Tibial nerve (tissue), 4 donors: Measurements from ENCODE around the gene SELENON. TPM values are rescaled to one million over a fixed set of nuclear protein-coding genes. Genes with fewer than 3 reads are reported as not detected.

Experiments
- DNase-seq, 2 donors: peaks; one replicate each; pipeline ENCODE4 v3.0.0-alpha.2; 2019; ENCODE audit warnings: low spot score in 2 of 2
- H3K27ac ChIP-seq, 4 donors: fragments of 200-600 bp; sonication (generic) in 3 of 4; one replicate each; pipeline ENCODE4 v1.5.1; 2017 to 2019; ENCODE audit warnings: mild to moderate bottlenecking in 1 of 4
- H3K27me3 ChIP-seq, 2 donors: fragments of 200-600 bp; sonication (generic) in 1 of 2; one replicate each; pipeline versions ENCODE4 v1.5.1 to v1.6.0; 2017 to 2019
- H3K36me3 ChIP-seq, 3 donors: fragments of 200-600 bp; sonication (generic); one replicate each; pipeline ENCODE4 v1.5.1; 2018 to 2019
- H3K4me1 ChIP-seq, 4 donors: fragments of 200-600 bp; sonication (generic) in 3 of 4; one replicate each; pipeline ENCODE4 v1.5.1; 2017 to 2019
- H3K4me3 ChIP-seq, 4 donors: fragments of 200-600 bp; sonication (generic) in 3 of 4; one replicate each; pipeline ENCODE4 v1.5.1; 2017 to 2019; ENCODE audit warnings: mild to moderate bottlenecking in 1 of 4, moderate library complexity in 1 of 4
- H3K9me3 ChIP-seq, 4 donors: fragments of 200-600 bp; sonication (generic) in 3 of 4; one replicate each; pipeline ENCODE4 v1.5.1; 2017 to 2019
- CTCF ChIP-seq, 5 experiments: fragments of 200-600 bp in 3 of 5; fragments of 450-650 bp in 2 of 5; sonication (generic) in 3 of 5; IDR thresholded peaks; one replicate each; pipeline ENCODE4 v1.5.1; 2016 to 2019; ENCODE audit warnings: antibody characterized with exemption in 5 of 5, mild to moderate bottlenecking in 3 of 5, moderate library complexity in 2 of 5
- EP300 ChIP-seq, 2 donors: sonication (generic); formaldehyde crosslinking; IDR thresholded peaks; one replicate each; pipeline ENCODE4 v1.6.1; 2017; ENCODE audit warnings: antibody characterized with exemption in 2 of 2, mild to moderate bottlenecking in 1 of 2
- POLR2A ChIP-seq, 2 donors: fragments of 450-650 bp; IDR thresholded peaks; one replicate each; pipeline ENCODE4 v1.6.1; 2017; ENCODE audit warnings: antibody characterized with exemption in 2 of 2, mild to moderate bottlenecking in 2 of 2, moderate library complexity in 2 of 2
- WGBS, 2 donors: methylation state at CpG; one replicate each; pipeline ENCODE4 v1.1.5; 2018; 5-methylcytosine and 5-hydroxymethylcytosine counted together
- total RNA-seq, 4 donors: library from RNA; depleted of rRNA; stranded (reverse); fragments of >200 nt; gene quantifications; one replicate each; pipeline ENCODE4 v1.1.0, GENCODE V29; 2016

SELENON gene
- total RNA-seq, 4 donors from 2014 or later = 17.6 to 54.0 (median 36.8) TPM

- H3K36me3 ChIP-seq = peaks cover 0 to 34% (median 8%) of the 10 kb centered on the region in 3 donors
- peak overlapping the region in 2 of 4 donors; percentile 79 to 96 for H3K4me3 ChIP-seq
- no peak for DNase-seq
- H3K4me1 ChIP-seq = peaks cover 0 to 53% (median 25%) of the 10 kb centered on the region in 4 donors
- TF ChIP-seq EP300 (IDR thresholded peaks at IDR 0.05) (no peak), CTCF (IDR thresholded peaks at IDR 0.05) (no peak), POLR2A (IDR thresholded peaks at IDR 0.05) (no peak)
- H3K27ac ChIP-seq = peak overlapping the region in 3 of 4 donors; percentile 96 to 98 (median 97)
- H3K9me3 ChIP-seq = no peaks in the 10 kb centered on the region
- 41 to 47% methylated on average over 5 of the region's 5 CpGs for WGBS, 2 donors
- no peaks in the 10 kb centered on the region for H3K27me3 ChIP-seq
Observed at GRCh38 chr1:25821630-25822091, 21.7 kb downstream of the SELENON start.

- Histone ChIP-seq H3K27ac (no peak overlapping the region), H3K4me1 (peaks cover 0 to 33% (median 14%) of the 10 kb centered on the region in 4 donors), H3K4me3 (no peak overlapping the region), H3K36me3 (peaks cover under 1 to 68% (median 18%) of the 10 kb centered on the region in 3 donors), H3K27me3 (no peaks in the 10 kb centered on the region), H3K9me3 (no peaks in the 10 kb centered on the region)
- no peak for DNase-seq
- 76 to 83% methylated on average over 2 of the region's 2 CpGs for WGBS, 2 donors
- no peak for TF ChIP-seq EP300 (IDR thresholded peaks at IDR 0.05)
- TF ChIP-seq POLR2A (IDR thresholded peaks at IDR 0.05) = no peak
- TF ChIP-seq CTCF (IDR thresholded peaks at IDR 0.05) = no peak
Observed at GRCh38 chr1:25825605-25826004, 25.6 kb downstream of the SELENON start.

- Histone ChIP-seq H3K27ac (no peak overlapping the region), H3K4me1 (peaks cover 0 to 25% (median 5%) of the 10 kb centered on the region in 4 donors), H3K27me3 (no peaks in the 10 kb centered on the region), H3K36me3 (peaks cover 3 to 78% (median 24%) of the 10 kb centered on the region in 3 donors), H3K4me3 (no peak overlapping the region), H3K9me3 (no peaks in the 10 kb centered on the region)
- DNase-seq = no peak
- 83 to 98% methylated on average over 7 to 10 of the region's 10 CpGs for WGBS, 2 donors
- TF ChIP-seq POLR2A (IDR thresholded peaks at IDR 0.05) (no peak), EP300 (IDR thresholded peaks at IDR 0.05) (no peak), CTCF (IDR thresholded peaks at IDR 0.05) (no peak)
Observed at GRCh38 chr1:25826571-25826970, 26.6 kb downstream of the SELENON start.

GRCh38 chr1:25828491-25828890, 28.5 kb downstream of the SELENON start:
- no peaks in the 10 kb centered on the region for H3K27me3 ChIP-seq
- no peak overlapping the region for H3K27ac ChIP-seq
- no peaks in the 10 kb centered on the region for H3K9me3 ChIP-seq
- H3K4me3 ChIP-seq = no peak overlapping the region
- H3K36me3 ChIP-seq = peaks cover 3 to 89% (median 30%) of the 10 kb centered on the region in 3 donors
- TF ChIP-seq EP300 (IDR thresholded peaks at IDR 0.05) (no peak), CTCF (IDR thresholded peaks at IDR 0.05) (no peak), POLR2A (IDR thresholded peaks at IDR 0.05) (no peak)
- H3K4me1 ChIP-seq = peaks cover 0 to 11% (median 0%) of the 10 kb centered on the region in 4 donors
- no peak for DNase-seq
- WGBS, 2 donors = 50 to 53% methylated on average over 3 of the region's 3 CpGs

- no peak for TF ChIP-seq POLR2A (IDR thresholded peaks at IDR 0.05)
- TF ChIP-seq CTCF (IDR thresholded peaks at IDR 0.05) = no peak
- no peak overlapping the region for H3K27ac ChIP-seq
Observed at GRCh38 chr1:25829046-25829445, 29.1 kb downstream of the SELENON start.

More at GRCh38 chr1:25829046-25829445, 29.1 kb downstream of the SELENON start:
- 71 to 94% methylated on average over 1 of the region's 1 CpG for WGBS, 2 donors
- Histone ChIP-seq H3K36me3 (peaks cover 3 to 89% (median 30%) of the 10 kb centered on the region in 3 donors), H3K9me3 (no peaks in the 10 kb centered on the region), H3K4me1 (peaks cover 0 to 6% (median 0%) of the 10 kb centered on the region in 4 donors), H3K27me3 (no peaks in the 10 kb centered on the region), H3K4me3 (no peak overlapping the region)
- no peak for DNase-seq
